ENCODE data around the gene LIMA1.
"Not testable (repeated sequence)": the region's sequence is repeated elsewhere in the genome, so short reads cannot be mapped to it uniquely, and the experiment has no call there.

The LIMA1 gene

GRCh38 chr12:50275556-50275955 is 7.8 kb downstream of the LIMA1 start:
- Histone ChIP-seq H3K27me3 (ENCODE audit: low read length) (no peaks in the 10 kb centered on the region), H3K9me2 (replicated peaks; ENCODE audit: insufficient read depth, low read length) (no peaks in the 10 kb centered on the region), H4K20me1 (ENCODE audit: low read depth, low read length) (no peaks in the 10 kb centered on the region), H3K4me2 (ENCODE audit: low read depth, low read length, poor library complexity, severe bottlenecking) (no peak overlapping the region), H3K79me2 (ENCODE audit: insufficient read depth, low read length) (no peaks in the 10 kb centered on the region), H3K36me3 (ENCODE audit: low read length) (no peaks in the 10 kb centered on the region), H3K4me3 (ENCODE audit: insufficient read depth, low read length, poor library complexity, severe bottlenecking) (no peak overlapping the region), H3F3A (ENCODE audit: insufficient read depth) (no peaks in the 10 kb centered on the region), H3K9me3 (ENCODE audit: insufficient read depth, low read length) (no peaks in the 10 kb centered on the region), H2AFZ (ENCODE audit: low read depth, low read length, severe bottlenecking) (no peak overlapping the region), H3K27ac (ENCODE audit: low read depth, low read length) (no peak overlapping the region), H3K9ac (ENCODE audit: low read length) (no peak overlapping the region)
- TF ChIP-seq CTCF (IDR thresholded peaks at IDR 0.05; ENCODE audit: insufficient read depth, low read length, poor library complexity, severe bottlenecking) (no peak), EZH2phosphoT487 (conservative IDR thresholded peaks at IDR 0.05; ENCODE audit: low read length) (no peak)

GRCh38 chr12:50275127-50275526 is 8.2 kb downstream of the LIMA1 start:
- H3K9me2 ChIP-seq (replicated peaks; ENCODE audit: insufficient read depth, low read length); H3K36me3 ChIP-seq (ENCODE audit: low read length); H2AFZ ChIP-seq (ENCODE audit: low read depth, low read length, severe bottlenecking); H3F3A ChIP-seq (ENCODE audit: insufficient read depth); H3K79me2 ChIP-seq (ENCODE audit: insufficient read depth, low read length); H3K27me3 ChIP-seq (ENCODE audit: low read length); H3K9ac ChIP-seq (ENCODE audit: low read length); H3K9me3 ChIP-seq (ENCODE audit: insufficient read depth, low read length); H4K20me1 ChIP-seq (ENCODE audit: low read depth, low read length); H3K4me3 ChIP-seq (ENCODE audit: insufficient read depth, low read length, poor library complexity, severe bottlenecking); H3K4me2 ChIP-seq (ENCODE audit: low read depth, low read length, poor library complexity, severe bottlenecking); H3K27ac ChIP-seq (ENCODE audit: low read depth, low read length): not testable (repeated sequence)

- Histone ChIP-seq H4K20me1 (ENCODE audit: low read depth, low read length) (no peaks in the 10 kb centered on the region), H3K79me2 (ENCODE audit: insufficient read depth, low read length) (no peaks in the 10 kb centered on the region), H3K9me2 (replicated peaks; ENCODE audit: insufficient read depth, low read length) (no peaks in the 10 kb centered on the region), H3K4me3 (ENCODE audit: insufficient read depth, low read length, poor library complexity, severe bottlenecking) (no peak overlapping the region), H2AFZ (ENCODE audit: low read depth, low read length, severe bottlenecking) (no peak overlapping the region), H3K36me3 (ENCODE audit: low read length) (no peaks in the 10 kb centered on the region), H3K9me3 (ENCODE audit: insufficient read depth, low read length) (no peaks in the 10 kb centered on the region), H3K27me3 (ENCODE audit: low read length) (no peaks in the 10 kb centered on the region), H3F3A (ENCODE audit: insufficient read depth) (no peaks in the 10 kb centered on the region), H3K4me2 (ENCODE audit: low read depth, low read length, poor library complexity, severe bottlenecking) (no peak overlapping the region), H3K9ac (ENCODE audit: low read length) (no peak overlapping the region), H3K27ac (ENCODE audit: low read depth, low read length) (no peak overlapping the region)
- TF ChIP-seq CTCF (IDR thresholded peaks at IDR 0.05; ENCODE audit: insufficient read depth, low read length, poor library complexity, severe bottlenecking): no peak
- TF ChIP-seq EZH2phosphoT487 (conservative IDR thresholded peaks at IDR 0.05; ENCODE audit: low read length): no peak
Measured at GRCh38 chr12:50271724-50272247, 11.5 kb downstream of the LIMA1 start.

- Histone ChIP-seq H3K79me2 (ENCODE audit: insufficient read depth, low read length) (no peaks in the 10 kb centered on the region), H3K4me2 (ENCODE audit: low read depth, low read length, poor library complexity, severe bottlenecking) (no peak overlapping the region), H4K20me1 (ENCODE audit: low read depth, low read length) (no peaks in the 10 kb centered on the region), H3K9me2 (replicated peaks; ENCODE audit: insufficient read depth, low read length) (no peaks in the 10 kb centered on the region), H2AFZ (ENCODE audit: low read depth, low read length, severe bottlenecking) (no peak overlapping the region), H3K4me3 (ENCODE audit: insufficient read depth, low read length, poor library complexity, severe bottlenecking) (no peak overlapping the region), H3K27me3 (ENCODE audit: low read length) (no peaks in the 10 kb centered on the region), H3K27ac (ENCODE audit: low read depth, low read length) (no peak overlapping the region), H3F3A (ENCODE audit: insufficient read depth) (no peaks in the 10 kb centered on the region), H3K9me3 (ENCODE audit: insufficient read depth, low read length) (no peaks in the 10 kb centered on the region), H3K9ac (ENCODE audit: low read length) (no peak overlapping the region), H3K36me3 (ENCODE audit: low read length) (no peaks in the 10 kb centered on the region)
- TF ChIP-seq EZH2phosphoT487 (conservative IDR thresholded peaks at IDR 0.05; ENCODE audit: low read length) (no peak), CTCF (IDR thresholded peaks at IDR 0.05; ENCODE audit: insufficient read depth, low read length, poor library complexity, severe bottlenecking) (no peak)
Measured at GRCh38 chr12:50268482-50268881, 14.8 kb downstream of the LIMA1 start.
